ENCODE data around the gene ATF7IP2. TPM values are rescaled to one million over a fixed set of nuclear protein-coding genes. Genes with fewer than 3 reads are reported as not detected.

Gene ATF7IP2
- total and polyA plus RNA-seq, 2 of the 13 experiments (the other 11 are each of a cell fraction or from before 2014, with no cell fraction given): 117 to 217 TPM

DNA sequence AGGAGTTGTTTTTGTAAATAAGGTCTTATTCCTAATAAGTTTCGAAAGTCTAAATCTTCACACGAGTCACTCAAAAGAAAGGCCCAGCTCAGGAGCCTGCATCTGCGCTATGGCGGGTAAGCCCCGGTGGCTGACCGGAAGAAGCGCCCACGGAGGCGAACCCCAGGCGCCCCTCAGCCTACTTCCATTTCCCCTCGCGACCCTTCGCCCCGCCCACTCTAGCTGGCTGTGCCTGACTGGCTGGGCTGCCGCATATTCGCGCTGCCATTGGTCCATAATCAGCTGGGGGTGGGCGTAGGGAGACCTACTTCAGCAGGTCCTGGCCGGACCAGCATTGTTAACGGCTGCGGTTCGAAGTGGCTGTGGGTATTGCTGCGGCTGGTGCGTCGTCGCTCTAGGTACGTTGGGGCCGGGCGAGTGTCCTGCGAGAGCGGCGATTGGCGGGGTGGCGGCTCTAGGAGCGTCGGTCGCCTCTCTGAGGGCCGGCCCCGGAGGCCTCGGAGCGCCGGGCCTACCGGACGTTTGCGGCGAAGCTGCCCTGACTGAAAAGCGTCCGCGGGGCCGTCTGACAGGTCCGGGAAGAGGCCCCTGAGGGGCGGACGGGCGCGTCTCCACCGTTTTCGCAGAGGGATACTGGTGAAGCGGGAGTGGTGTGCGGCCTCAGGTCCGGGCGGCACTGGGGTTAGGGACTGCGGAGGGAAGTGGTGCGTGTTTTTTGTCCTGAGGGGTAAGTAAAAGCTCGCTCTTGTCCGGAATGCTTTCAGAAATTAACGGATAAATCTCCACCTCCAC, at the start of gene ATF7IP2 (continued):
- TF ChIP-seq ZFX (CRISPR knock-in tag; IDR thresholded peaks at IDR 0.05; ENCODE audit: low read depth): peak; percentile 99
- no peak for TF ChIP-seq ZNF180 (CRISPR knock-in tag; IDR thresholded peaks at IDR 0.05; ENCODE audit: borderline replicate concordance, low read depth)
- TF ChIP-seq, protein P1, sequence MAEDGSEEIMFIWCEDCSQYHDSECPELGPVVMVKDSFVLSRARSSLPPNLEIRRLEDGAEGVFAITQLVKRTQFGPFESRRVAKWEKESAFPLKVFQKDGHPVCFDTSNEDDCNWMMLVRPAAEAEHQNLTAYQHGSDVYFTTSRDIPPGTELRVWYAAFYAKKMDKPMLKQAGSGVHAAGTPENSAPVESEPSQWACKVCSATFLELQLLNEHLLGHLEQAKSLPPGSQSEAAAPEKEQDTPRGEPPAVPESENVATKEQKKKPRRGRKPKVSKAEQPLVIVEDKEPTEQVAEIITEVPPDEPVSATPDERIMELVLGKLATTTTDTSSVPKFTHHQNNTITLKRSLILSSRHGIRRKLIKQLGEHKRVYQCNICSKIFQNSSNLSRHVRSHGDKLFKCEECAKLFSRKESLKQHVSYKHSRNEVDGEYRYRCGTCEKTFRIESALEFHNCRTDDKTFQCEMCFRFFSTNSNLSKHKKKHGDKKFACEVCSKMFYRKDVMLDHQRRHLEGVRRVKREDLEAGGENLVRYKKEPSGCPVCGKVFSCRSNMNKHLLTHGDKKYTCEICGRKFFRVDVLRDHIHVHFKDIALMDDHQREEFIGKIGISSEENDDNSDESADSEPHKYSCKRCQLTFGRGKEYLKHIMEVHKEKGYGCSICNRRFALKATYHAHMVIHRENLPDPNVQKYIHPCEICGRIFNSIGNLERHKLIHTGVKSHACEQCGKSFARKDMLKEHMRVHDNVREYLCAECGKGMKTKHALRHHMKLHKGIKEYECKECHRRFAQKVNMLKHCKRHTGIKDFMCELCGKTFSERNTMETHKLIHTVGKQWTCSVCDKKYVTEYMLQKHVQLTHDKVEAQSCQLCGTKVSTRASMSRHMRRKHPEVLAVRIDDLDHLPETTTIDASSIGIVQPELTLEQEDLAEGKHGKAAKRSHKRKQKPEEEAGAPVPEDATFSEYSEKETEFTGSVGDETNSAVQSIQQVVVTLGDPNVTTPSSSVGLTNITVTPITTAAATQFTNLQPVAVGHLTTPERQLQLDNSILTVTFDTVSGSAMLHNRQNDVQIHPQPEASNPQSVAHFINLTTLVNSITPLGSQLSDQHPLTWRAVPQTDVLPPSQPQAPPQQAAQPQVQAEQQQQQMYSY (CRISPR knock-in tag; IDR thresholded peaks at IDR 0.05): peak; percentile 23; the same call in 1 of the 2 replicates
- TF ChIP-seq SIX4 (CRISPR knock-in tag; IDR thresholded peaks at IDR 0.05): peak; percentile 65; the same call in 1 of the 2 replicates
- TF ChIP-seq ZNF468 (CRISPR knock-in tag; IDR thresholded peaks at IDR 0.05): peak; percentile 90; the same call in 1 of the 2 replicates
- TF ChIP-seq NR2F2 (IDR thresholded peaks at IDR 0.05; ENCODE audit: borderline replicate concordance, low read depth): peak; percentile 44; the same call in 1 of the 2 replicates
- TF ChIP-seq, protein P2, sequence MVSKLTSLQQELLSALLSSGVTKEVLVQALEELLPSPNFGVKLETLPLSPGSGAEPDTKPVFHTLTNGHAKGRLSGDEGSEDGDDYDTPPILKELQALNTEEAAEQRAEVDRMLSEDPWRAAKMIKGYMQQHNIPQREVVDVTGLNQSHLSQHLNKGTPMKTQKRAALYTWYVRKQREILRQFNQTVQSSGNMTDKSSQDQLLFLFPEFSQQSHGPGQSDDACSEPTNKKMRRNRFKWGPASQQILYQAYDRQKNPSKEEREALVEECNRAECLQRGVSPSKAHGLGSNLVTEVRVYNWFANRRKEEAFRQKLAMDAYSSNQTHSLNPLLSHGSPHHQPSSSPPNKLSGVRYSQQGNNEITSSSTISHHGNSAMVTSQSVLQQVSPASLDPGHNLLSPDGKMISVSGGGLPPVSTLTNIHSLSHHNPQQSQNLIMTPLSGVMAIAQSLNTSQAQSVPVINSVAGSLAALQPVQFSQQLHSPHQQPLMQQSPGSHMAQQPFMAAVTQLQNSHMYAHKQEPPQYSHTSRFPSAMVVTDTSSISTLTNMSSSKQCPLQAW (CRISPR knock-in tag; IDR thresholded peaks at IDR 0.05): peak; percentile 74
- TF ChIP-seq, protein P3, sequence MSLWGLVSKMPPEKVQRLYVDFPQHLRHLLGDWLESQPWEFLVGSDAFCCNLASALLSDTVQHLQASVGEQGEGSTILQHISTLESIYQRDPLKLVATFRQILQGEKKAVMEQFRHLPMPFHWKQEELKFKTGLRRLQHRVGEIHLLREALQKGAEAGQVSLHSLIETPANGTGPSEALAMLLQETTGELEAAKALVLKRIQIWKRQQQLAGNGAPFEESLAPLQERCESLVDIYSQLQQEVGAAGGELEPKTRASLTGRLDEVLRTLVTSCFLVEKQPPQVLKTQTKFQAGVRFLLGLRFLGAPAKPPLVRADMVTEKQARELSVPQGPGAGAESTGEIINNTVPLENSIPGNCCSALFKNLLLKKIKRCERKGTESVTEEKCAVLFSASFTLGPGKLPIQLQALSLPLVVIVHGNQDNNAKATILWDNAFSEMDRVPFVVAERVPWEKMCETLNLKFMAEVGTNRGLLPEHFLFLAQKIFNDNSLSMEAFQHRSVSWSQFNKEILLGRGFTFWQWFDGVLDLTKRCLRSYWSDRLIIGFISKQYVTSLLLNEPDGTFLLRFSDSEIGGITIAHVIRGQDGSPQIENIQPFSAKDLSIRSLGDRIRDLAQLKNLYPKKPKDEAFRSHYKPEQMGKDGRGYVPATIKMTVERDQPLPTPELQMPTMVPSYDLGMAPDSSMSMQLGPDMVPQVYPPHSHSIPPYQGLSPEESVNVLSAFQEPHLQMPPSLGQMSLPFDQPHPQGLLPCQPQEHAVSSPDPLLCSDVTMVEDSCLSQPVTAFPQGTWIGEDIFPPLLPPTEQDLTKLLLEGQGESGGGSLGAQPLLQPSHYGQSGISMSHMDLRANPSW (CRISPR knock-in tag; IDR thresholded peaks at IDR 0.05; ENCODE audit: borderline replicate concordance): no peak; the same call in 1 of the 2 replicates
- no peak for TF ChIP-seq ZSCAN30 (CRISPR knock-in tag; IDR thresholded peaks at IDR 0.05)
- peak; percentile 90 for TF ChIP-seq ZFP1 (CRISPR knock-in tag; IDR thresholded peaks at IDR 0.05)
- TF ChIP-seq SMAD9 (CRISPR knock-in tag; IDR thresholded peaks at IDR 0.05): peak; percentile 98; the same call in 1 of the 2 replicates
- TF ChIP-seq, protein P4, sequence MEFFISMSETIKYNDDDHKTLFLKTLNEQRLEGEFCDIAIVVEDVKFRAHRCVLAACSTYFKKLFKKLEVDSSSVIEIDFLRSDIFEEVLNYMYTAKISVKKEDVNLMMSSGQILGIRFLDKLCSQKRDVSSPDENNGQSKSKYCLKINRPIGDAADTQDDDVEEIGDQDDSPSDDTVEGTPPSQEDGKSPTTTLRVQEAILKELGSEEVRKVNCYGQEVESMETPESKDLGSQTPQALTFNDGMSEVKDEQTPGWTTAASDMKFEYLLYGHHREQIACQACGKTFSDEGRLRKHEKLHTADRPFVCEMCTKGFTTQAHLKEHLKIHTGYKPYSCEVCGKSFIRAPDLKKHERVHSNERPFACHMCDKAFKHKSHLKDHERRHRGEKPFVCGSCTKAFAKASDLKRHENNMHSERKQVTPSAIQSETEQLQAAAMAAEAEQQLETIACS (CRISPR knock-in tag; IDR thresholded peaks at IDR 0.05): no peak
- TF ChIP-seq, protein P5, sequence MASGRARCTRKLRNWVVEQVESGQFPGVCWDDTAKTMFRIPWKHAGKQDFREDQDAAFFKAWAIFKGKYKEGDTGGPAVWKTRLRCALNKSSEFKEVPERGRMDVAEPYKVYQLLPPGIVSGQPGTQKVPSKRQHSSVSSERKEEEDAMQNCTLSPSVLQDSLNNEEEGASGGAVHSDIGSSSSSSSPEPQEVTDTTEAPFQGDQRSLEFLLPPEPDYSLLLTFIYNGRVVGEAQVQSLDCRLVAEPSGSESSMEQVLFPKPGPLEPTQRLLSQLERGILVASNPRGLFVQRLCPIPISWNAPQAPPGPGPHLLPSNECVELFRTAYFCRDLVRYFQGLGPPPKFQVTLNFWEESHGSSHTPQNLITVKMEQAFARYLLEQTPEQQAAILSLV (CRISPR knock-in tag; IDR thresholded peaks at IDR 0.05; ENCODE audit: borderline replicate concordance): peak; percentile 93; the same call in 1 of the 2 replicates
- peak; percentile 98 for TF ChIP-seq ZNF292 (CRISPR knock-in tag; IDR thresholded peaks at IDR 0.05; ENCODE audit: borderline replicate concordance, low read depth)
- TF ChIP-seq KAT8 (CRISPR knock-in tag; IDR thresholded peaks at IDR 0.05): peak; percentile 94
- TF ChIP-seq, protein P6, sequence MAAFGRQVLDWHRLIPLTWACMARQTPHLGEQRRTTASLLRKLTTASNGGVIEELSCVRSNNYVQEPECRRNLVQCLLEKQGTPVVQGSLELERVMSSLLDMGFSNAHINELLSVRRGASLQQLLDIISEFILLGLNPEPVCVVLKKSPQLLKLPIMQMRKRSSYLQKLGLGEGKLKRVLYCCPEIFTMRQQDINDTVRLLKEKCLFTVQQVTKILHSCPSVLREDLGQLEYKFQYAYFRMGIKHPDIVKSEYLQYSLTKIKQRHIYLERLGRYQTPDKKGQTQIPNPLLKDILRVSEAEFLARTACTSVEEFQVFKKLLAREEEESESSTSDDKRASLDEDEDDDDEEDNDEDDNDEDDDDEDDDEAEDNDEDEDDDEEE (CRISPR knock-in tag; IDR thresholded peaks at IDR 0.05): peak; percentile 94; the same call in 1 of the 2 replicates
- peak; percentile 84 for TF ChIP-seq MXD4 (CRISPR knock-in tag; IDR thresholded peaks at IDR 0.05)
